ENCODE measurements around the gene SLC25A22. TPM values are rescaled to one million over a fixed set of nuclear protein-coding genes. Genes with fewer than 3 reads are reported as not detected.

Gene SLC25A22
- total RNA-seq, 1 experiment from 2014 or later = 31.8 TPM

DNA sequence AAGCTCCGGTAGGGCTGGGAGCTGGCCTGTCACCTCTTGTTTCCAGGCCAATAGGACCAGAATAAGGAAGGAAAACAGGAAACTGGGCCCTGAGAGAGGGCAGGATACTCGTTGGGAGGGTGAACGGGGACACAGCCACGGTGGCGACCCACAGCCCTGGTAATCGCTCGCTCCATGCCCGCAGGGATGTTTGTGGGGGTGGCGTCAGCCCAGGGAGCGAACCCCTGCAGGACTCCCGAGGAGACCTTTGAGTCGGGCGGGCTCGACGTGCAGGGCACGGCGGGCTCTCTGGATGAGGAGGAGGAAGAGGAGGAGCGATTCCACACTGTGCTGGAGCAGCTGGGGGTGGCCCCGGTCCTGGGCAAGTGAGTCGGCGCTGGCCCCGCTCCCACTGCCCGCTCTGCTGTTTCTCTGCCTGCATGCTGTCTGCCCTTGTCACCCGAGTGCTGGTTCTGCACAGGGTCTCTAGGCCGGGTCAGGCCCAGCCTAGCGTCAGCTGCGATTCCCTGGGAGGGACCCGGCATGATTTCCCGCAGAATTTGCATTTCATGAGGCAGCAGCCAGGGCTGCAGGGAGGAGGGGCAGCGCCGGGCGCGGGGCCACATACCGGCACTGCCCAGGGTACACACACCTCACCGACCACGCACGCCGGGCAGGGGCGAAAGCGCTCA lies 31.2 kb upstream of the SLC25A22 start:
- Mint-ChIP-seq H3K36me3 (ENCODE audit: insufficient read depth, unreplicated experiment) (peaks cover 36% of the 10 kb centered on the region), H3K27ac (ENCODE audit: unreplicated experiment) (no peak overlapping the region), H3K4me3 (ENCODE audit: unreplicated experiment) (peak overlapping the region; percentile 79), H3K4me1 (ENCODE audit: low read depth, unreplicated experiment) (peaks cover 19% of the 10 kb centered on the region), H3K27me3 (ENCODE audit: insufficient read depth, unreplicated experiment) (no peaks in the 10 kb centered on the region), H3K9me3 (ENCODE audit: unreplicated experiment) (no peaks in the 10 kb centered on the region)
- BruUV-seq (replicated peaks) = no TSS peak
- POLR2A ChIA-PET = interaction anchor here (0.6 to 4.9 kb wide), 3 partner anchors 10 to 20 kb away, joined by 3 to 33 read pairs (median 8); partner anchors contain the start of genes PNPLA2 and RPLP2
- H3K27me3 ChIP-seq (replicated peaks; ENCODE audit: control insufficient read depth, insufficient read depth, low read length) = no peaks in the 10 kb centered on the region
- peaks cover 52% of the 10 kb centered on the region for H3K4me1 ChIP-seq
- no peaks in the 10 kb centered on the region for H3K9me3 ChIP-seq
- TF ChIP-seq, protein P1, sequence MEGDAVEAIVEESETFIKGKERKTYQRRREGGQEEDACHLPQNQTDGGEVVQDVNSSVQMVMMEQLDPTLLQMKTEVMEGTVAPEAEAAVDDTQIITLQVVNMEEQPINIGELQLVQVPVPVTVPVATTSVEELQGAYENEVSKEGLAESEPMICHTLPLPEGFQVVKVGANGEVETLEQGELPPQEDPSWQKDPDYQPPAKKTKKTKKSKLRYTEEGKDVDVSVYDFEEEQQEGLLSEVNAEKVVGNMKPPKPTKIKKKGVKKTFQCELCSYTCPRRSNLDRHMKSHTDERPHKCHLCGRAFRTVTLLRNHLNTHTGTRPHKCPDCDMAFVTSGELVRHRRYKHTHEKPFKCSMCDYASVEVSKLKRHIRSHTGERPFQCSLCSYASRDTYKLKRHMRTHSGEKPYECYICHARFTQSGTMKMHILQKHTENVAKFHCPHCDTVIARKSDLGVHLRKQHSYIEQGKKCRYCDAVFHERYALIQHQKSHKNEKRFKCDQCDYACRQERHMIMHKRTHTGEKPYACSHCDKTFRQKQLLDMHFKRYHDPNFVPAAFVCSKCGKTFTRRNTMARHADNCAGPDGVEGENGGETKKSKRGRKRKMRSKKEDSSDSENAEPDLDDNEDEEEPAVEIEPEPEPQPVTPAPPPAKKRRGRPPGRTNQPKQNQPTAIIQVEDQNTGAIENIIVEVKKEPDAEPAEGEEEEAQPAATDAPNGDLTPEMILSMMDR (IDR thresholded peaks at IDR 0.05; ENCODE audit: insufficient read depth in 1 of 2, low read depth in 1 of 2, low read length in 1 of 2, severe bottlenecking in 1 of 2, unreplicated experiment in 1 of 2) = no peak
- no peak for DNase-seq
- H3K36me3 ChIP-seq (ENCODE audit: control insufficient read depth, insufficient read depth, low read length) = no peaks in the 10 kb centered on the region; the same call in 1 of the 2 replicates
- CTCF ChIA-PET = interaction anchor here (1.9 to 2.4 kb wide), 2 partner anchors 9 to 10 kb away, joined by 4 to 10 read pairs; partner anchors contain the start of gene PNPLA2
- no peak overlapping the region; the same call in 1 of the 2 replicates for H3K4me3 ChIP-seq (ENCODE audit: low read depth, low read length)
- intact Hi-C loops (cut with micrococcal nuclease; ENCODE audit: unreplicated experiment) = no loop called here

DNA sequence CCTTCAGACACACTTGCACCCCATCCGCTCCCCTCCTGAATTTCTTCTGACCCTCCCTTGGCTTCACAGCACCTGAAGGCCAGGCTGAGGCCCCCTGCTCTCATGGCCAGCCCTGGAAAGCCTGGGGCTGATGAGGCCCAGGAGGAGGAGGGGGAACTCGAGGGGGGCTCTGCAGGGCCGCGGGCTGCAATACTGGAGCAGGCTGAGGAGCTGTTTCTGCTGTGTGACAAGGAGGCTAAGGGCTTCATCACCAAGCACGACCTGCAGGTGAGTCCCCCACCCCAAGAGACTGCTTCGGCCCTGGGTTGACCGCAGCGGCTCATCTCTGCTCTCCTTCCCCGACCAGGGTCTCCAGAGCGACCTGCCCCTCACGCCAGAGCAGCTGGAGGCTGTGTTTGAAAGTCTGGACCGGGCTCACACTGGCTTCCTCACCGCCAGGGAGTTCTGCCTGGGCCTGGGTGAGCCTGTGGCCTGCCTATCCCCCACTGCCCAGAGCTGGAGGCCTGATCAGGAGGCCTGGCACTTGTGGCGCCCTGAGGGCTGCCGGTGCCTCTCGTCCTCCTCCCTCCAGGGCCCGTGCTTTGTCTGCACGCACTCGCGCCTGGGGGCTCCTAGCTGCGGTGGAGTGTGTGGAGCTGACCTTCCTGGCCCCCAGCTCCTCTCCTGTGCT lies 30.6 kb upstream of the SLC25A22 start:
- DNase-seq = no peak
- Histone ChIP-seq H3K27me3 (replicated peaks; ENCODE audit: control insufficient read depth, insufficient read depth, low read length) (no peaks in the 10 kb centered on the region), H3K9me3 (no peaks in the 10 kb centered on the region), H3K4me3 (ENCODE audit: low read depth, low read length) (no peak overlapping the region), H3K36me3 (ENCODE audit: control insufficient read depth, insufficient read depth, low read length) (no peaks in the 10 kb centered on the region; the same call in 1 of the 2 replicates), H3K4me1 (peaks cover 46% of the 10 kb centered on the region)
- CTCF ChIA-PET = interaction anchor here (1.9 kb wide), 1 partner anchor 10 kb away, joined by 4 read pairs; no protein-coding TSS in a partner anchor
- TF ChIP-seq, protein P1 (IDR thresholded peaks at IDR 0.05; ENCODE audit: insufficient read depth in 1 of 2, low read depth in 1 of 2, low read length in 1 of 2, severe bottlenecking in 1 of 2, unreplicated experiment in 1 of 2) = no peak
- peaks cover 19% of the 10 kb centered on the region for H3K4me1 Mint-ChIP-seq (ENCODE audit: low read depth, unreplicated experiment)
- H3K36me3 Mint-ChIP-seq (ENCODE audit: insufficient read depth, unreplicated experiment) = peaks cover 29% of the 10 kb centered on the region
- no peaks in the 10 kb centered on the region for H3K27me3 Mint-ChIP-seq (ENCODE audit: insufficient read depth, unreplicated experiment)
- intact Hi-C loops (cut with micrococcal nuclease; ENCODE audit: unreplicated experiment) = no loop called here
- no TSS peak for BruUV-seq (replicated peaks)
- H3K27ac Mint-ChIP-seq (ENCODE audit: unreplicated experiment) = no peak overlapping the region
- no peaks in the 10 kb centered on the region for H3K9me3 Mint-ChIP-seq (ENCODE audit: unreplicated experiment)
- H3K4me3 Mint-ChIP-seq (ENCODE audit: unreplicated experiment) = peak overlapping the region; percentile 88
- POLR2A ChIA-PET = interaction anchor here (0.5 to 4.9 kb wide), 4 partner anchors 9 to 19 kb away, joined by 7 to 33 read pairs (median 10); partner anchors contain the start of genes PNPLA2 and RPLP2

DNA sequence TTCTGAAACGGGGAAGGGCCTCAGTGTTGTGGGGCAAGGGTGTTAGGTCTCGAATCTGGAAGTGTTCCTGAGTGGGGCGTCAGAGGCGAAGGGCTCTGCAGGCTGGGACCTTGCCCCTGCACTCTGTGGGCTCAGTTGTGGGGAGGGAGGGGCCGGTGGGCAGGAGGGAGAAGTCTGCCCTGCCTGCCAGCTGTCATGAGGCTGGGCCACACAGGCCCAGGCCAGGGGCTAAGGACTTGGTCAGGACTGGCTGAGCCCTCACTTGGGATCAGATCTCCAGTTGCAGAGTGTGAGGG lies 29.8 kb upstream of the SLC25A22 start, which contains the start of gene CRACR2B:
CRACR2B (plus strand) TSS at position 23 of the 296 bp plus-strand sequence. CDS start 689 bp downstream, outside the sequence.
- Mint-ChIP-seq H3K27me3 (ENCODE audit: insufficient read depth, unreplicated experiment) (no peaks in the 10 kb centered on the region), H3K36me3 (ENCODE audit: insufficient read depth, unreplicated experiment) (peaks cover 30% of the 10 kb centered on the region), H3K27ac (ENCODE audit: unreplicated experiment) (peak within 1 kb of the TSS; percentile 63), H3K4me3 (ENCODE audit: unreplicated experiment) (peak within 1 kb of the TSS; percentile 88), H3K9me3 (ENCODE audit: unreplicated experiment) (no peaks in the 10 kb centered on the region), H3K4me1 (ENCODE audit: low read depth, unreplicated experiment) (peaks cover 19% of the 10 kb centered on the region)
- H3K9me3 ChIP-seq = no peaks in the 10 kb centered on the region
- no TSS peak for BruUV-seq (replicated peaks)
- no peaks in the 10 kb centered on the region; the same call in 1 of the 2 replicates for H3K36me3 ChIP-seq (ENCODE audit: control insufficient read depth, insufficient read depth, low read length)
- peaks cover 46% of the 10 kb centered on the region for H3K4me1 ChIP-seq
- ChIA-PET POLR2A (interaction anchor here (1.0 to 1.3 kb wide), 2 partner anchors 9 to 17 kb away, joined by 3 to 7 read pairs; no protein-coding TSS in a partner anchor), CTCF (interaction anchor here (1.6 kb wide), 1 partner anchor 10 kb away, joined by 5 read pairs; no protein-coding TSS in a partner anchor)
- intact Hi-C loops (cut with micrococcal nuclease; ENCODE audit: unreplicated experiment) = loop anchor here (1.0 kb wide), 1 partner anchor 9 kb away; no protein-coding TSS in a partner anchor
- no peak for DNase-seq
- no peaks in the 10 kb centered on the region for H3K27me3 ChIP-seq (replicated peaks; ENCODE audit: control insufficient read depth, insufficient read depth, low read length)
- TF ChIP-seq, protein P1 (IDR thresholded peaks at IDR 0.05; ENCODE audit: insufficient read depth in 1 of 2, low read depth in 1 of 2, low read length in 1 of 2, severe bottlenecking in 1 of 2, unreplicated experiment in 1 of 2) = no peak
- peak within 1 kb of the TSS; percentile 62 for H3K4me3 ChIP-seq (ENCODE audit: low read depth, low read length)
